ENCODE data around the gene CLK3.

Gene CLK3

GRCh38 chr15:74608786-74609185, 6.8 kb upstream of the CLK3 start:
- TF ChIP-seq FOXP2 (optimal IDR thresholded peaks at IDR 0.05; ENCODE audit: borderline replicate concordance, extremely low read depth, extremely low read length, insufficient read depth) (no peak), TAF1 (IDR thresholded peaks at IDR 0.05; ENCODE audit: borderline replicate concordance, insufficient read depth, low read length) (no peak), POLR2AphosphoS5 (IDR thresholded peaks at IDR 0.05; ENCODE audit: low read depth, low read length) (no peak), SIN3A (IDR thresholded peaks at IDR 0.05; ENCODE audit: borderline replicate concordance, insufficient read depth, low read length) (no peak), REST (IDR thresholded peaks at IDR 0.05; ENCODE audit: insufficient read depth in 1 of 2, low read depth in 2 of 2, low read length in 2 of 2) (no peak)

- no peak for TF ChIP-seq REST (IDR thresholded peaks at IDR 0.05; ENCODE audit: insufficient read depth in 1 of 2, low read depth in 2 of 2, low read length in 2 of 2)
- no peak for TF ChIP-seq FOXP2 (optimal IDR thresholded peaks at IDR 0.05; ENCODE audit: borderline replicate concordance, extremely low read depth, extremely low read length, insufficient read depth)
- TF ChIP-seq POLR2AphosphoS5 (IDR thresholded peaks at IDR 0.05; ENCODE audit: low read depth, low read length), result no peak
- no peak for TF ChIP-seq SIN3A (IDR thresholded peaks at IDR 0.05; ENCODE audit: borderline replicate concordance, insufficient read depth, low read length)
- TF ChIP-seq TAF1 (IDR thresholded peaks at IDR 0.05; ENCODE audit: borderline replicate concordance, insufficient read depth, low read length), result no peak
Observed at GRCh38 chr15:74609938-74610301, 5.7 kb upstream of the CLK3 start.

- no peak for TF ChIP-seq POLR2AphosphoS5 (IDR thresholded peaks at IDR 0.05; ENCODE audit: low read depth, low read length)
- no peak for TF ChIP-seq FOXP2 (optimal IDR thresholded peaks at IDR 0.05; ENCODE audit: borderline replicate concordance, extremely low read depth, extremely low read length, insufficient read depth)
- no peak for TF ChIP-seq TAF1 (IDR thresholded peaks at IDR 0.05; ENCODE audit: borderline replicate concordance, insufficient read depth, low read length)
- no peak for TF ChIP-seq SIN3A (IDR thresholded peaks at IDR 0.05; ENCODE audit: borderline replicate concordance, insufficient read depth, low read length)
- no peak for TF ChIP-seq REST (IDR thresholded peaks at IDR 0.05; ENCODE audit: insufficient read depth in 1 of 2, low read depth in 2 of 2, low read length in 2 of 2)
Observed at GRCh38 chr15:74610302-74610951, 5.2 kb upstream of the CLK3 start.

- no peak for TF ChIP-seq SIN3A (IDR thresholded peaks at IDR 0.05; ENCODE audit: borderline replicate concordance, insufficient read depth, low read length)
- no peak for TF ChIP-seq FOXP2 (optimal IDR thresholded peaks at IDR 0.05; ENCODE audit: borderline replicate concordance, extremely low read depth, extremely low read length, insufficient read depth)
- TF ChIP-seq POLR2AphosphoS5 (IDR thresholded peaks at IDR 0.05; ENCODE audit: low read depth, low read length), result no peak
- no peak for TF ChIP-seq TAF1 (IDR thresholded peaks at IDR 0.05; ENCODE audit: borderline replicate concordance, insufficient read depth, low read length)
- no peak for TF ChIP-seq REST (IDR thresholded peaks at IDR 0.05; ENCODE audit: insufficient read depth in 1 of 2, low read depth in 2 of 2, low read length in 2 of 2)
Observed at GRCh38 chr15:74611341-74611740, 4.3 kb upstream of the CLK3 start.
